Thoracic aorta endothelial cell (primary cell): Measurements from ENCODE around the gene TSGA10IP. TPM values are rescaled to one million over a fixed set of nuclear protein-coding genes. Genes with fewer than 3 reads are reported as not detected.

ENCODE experiments used
- total RNA-seq: library from RNA; depleted of rRNA; stranded (reverse); fragments of >200 nt; gene quantifications from 2 replicates; pipeline ENCODE4 v1.2.3, GENCODE V29; 2012

Gene TSGA10IP
- total RNA-seq, result not detected in 2 replicates

DNA sequence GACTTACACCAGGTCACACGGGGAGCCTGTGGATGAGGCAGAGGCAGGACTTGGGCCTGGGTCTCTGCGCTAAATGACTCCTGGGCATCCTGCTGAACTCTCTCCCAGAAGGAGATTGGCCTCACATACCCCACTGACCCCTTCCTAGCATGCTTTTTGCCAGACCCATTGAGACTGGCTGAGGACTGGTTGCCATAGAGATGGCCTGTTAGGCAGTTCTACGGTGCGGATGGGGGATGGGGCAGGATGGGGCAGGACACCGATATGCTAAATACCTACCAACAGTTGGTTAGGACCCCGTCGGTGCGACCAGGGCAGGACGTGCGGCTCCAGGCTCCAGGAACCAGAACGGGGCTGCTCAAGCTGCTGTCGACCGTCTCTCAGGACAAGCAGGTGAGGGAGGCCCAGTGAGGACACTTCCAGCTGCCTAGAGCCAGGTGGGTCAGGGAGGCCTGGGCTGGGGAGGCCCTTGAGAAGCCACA, at the start of gene TSGA10IP:
Gene TSGA10IP (plus strand): TSS at position 51 of the 482 bp plus-strand sequence. CDS start 196 bp downstream, at position 247.

DNA sequence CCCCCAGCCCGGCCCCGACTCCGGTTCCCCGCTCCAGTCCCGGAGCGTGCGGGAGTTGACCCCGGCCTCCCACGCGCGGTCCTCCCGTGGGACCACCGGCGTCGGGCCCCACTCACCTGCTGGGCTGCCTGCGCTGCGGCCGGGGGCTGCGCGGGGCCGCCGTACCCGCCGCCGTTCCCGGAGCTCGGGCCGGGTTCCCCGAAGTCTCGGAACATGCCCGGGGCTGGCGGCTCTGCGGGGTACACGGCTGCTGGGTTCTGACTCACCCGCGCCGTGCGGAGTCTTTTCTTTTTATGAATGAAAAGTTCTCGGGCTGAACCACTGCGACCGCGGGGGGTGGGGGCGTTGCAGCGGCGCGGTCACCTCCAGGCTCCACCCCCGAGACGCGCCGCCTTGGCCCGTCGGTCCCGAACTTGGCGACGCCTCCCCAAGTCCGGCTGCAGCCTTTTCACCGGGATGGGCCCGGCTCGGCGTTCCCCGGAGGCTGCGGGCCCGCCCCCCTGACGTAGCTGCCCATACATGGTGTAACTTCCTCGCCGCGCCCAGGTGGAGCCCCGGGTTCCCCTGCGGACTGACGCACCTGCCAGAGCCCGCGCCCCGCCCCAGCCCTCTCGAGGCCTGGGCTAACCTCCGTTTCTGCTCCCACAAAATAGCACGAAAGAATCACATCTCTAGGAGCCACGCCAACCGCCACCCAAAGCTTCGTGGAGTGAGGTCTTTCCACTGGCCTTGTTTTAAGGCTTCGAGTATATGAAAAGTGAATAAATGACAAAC, 45.0 kb upstream of the TSGA10IP start, which contains the start of gene FOSL1:
Gene FOSL1 (minus strand): TSS at position 264 of the 774 bp plus-strand sequence. CDS start 49 bp downstream, at position 215.

DNA sequence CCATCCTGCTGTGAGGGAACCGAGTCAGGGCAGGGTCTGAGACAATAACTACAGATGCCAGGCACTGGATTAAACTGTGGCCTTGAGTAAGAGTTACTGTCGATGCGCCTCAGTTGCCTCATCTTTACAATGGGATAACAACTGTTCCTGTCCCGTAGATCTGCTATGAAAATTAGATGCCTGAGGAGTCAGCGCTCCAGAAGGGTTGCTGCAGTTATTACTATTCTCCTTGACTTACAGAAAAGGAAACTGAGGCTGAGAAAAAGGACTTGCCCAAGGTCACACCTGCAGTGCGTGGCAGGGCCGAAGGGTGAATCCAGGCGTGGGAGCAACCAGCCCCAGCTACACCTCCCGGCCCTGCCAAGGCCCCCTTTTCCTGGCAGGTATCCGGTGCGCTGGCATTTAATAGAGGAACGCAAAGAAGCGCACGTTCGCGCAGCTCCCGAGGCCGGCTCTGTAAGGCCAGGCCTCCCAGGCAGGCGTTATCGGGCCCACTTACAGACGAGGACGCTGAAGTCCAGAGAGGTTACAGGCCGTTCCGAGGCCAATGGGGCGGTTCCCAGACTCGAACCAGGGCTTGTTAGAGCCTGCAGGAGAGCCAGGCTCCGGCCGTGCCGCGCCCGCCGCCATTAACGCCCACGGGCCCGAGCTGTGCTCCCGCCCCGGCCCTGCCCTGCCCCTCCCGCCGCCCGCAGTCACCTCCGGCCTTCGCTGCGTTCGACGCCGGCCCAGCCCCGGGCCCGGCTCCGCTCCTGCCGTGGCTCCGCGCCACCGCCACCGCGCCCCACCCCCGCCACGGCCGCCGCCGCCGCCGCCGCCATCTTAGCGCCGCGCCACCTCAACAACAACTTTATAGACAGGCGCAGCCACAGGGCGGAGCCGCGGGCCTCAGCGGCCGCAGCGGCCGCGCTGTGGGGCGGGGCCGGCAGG, 26.8 kb upstream of the TSGA10IP start, which contains the start of gene C11orf68:
Gene C11orf68 (minus strand): TSS at position 852 of the 930 bp plus-strand sequence. CDS start 31 bp downstream, at position 821.

DNA sequence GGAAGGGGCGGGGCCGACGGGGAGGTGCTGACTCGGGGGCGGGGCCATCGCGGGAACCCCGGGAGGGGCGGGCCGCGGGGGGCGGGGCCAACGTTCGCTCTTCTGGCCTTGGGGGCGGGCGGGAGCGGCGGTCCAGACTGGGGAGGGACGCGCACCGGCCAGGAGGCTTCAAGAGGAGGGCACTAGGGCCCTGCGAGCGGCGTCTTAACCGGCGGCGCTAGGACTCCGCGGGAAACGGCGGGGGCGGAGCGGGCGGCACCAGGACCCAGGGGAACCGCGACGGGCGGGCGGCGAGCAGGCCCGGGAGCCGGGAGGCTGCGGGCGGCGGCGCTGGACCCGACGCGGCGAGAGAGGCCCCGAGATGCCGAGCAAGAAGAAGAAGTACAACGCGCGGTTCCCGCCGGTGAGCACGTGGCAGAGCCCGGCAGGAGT, 26.1 kb upstream of the TSGA10IP start, which contains the start of gene DRAP1:
Gene DRAP1 (plus strand): TSS at position 286 of the 432 bp plus-strand sequence. CDS start 76 bp downstream, at position 362.

DNA sequence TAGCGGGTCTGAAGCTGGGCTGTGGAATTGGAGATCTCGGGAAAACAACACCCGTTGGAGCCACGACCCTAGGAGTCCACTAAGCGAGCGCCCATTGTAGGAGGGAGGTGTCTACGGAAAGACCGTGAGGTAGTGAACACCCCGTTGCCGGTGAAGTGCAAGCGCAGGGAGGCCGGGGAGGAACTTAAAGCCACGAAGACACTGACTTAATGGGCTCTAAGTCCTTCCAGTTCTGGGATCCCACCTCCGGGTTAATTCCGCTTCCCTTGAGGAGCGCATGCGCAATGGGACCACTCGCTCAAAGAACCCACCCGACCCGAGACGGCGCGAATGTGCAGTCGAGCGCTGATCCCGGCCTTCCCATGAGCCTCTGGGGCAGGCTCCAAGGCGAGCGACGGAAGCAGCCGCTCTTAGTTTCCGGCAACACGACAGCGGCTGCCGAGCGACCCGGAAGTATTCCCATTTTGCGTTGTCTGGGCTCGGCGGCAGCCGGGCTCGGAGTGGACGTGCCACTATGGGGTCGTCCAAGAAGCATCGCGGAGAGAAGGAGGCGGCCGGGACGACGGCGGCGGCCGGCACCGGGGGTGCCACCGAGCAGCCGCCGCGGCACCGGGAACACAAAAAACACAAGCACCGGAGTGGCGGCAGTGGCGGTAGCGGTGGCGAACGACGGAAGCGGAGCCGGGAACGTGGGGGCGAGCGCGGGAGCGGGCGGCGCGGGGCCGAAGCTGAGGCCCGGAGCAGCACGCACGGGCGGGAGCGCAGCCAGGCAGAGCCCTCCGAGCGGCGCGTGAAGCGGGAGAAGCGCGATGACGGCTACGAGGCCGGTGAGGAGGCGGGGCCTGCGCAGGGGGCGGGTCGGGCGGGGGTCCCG, 16.2 kb downstream of the TSGA10IP start, which contains the start of gene SART1:
Gene SART1 (plus strand): TSS at position 468 of the 874 bp plus-strand sequence. CDS start 47 bp downstream, at position 515.

DNA sequence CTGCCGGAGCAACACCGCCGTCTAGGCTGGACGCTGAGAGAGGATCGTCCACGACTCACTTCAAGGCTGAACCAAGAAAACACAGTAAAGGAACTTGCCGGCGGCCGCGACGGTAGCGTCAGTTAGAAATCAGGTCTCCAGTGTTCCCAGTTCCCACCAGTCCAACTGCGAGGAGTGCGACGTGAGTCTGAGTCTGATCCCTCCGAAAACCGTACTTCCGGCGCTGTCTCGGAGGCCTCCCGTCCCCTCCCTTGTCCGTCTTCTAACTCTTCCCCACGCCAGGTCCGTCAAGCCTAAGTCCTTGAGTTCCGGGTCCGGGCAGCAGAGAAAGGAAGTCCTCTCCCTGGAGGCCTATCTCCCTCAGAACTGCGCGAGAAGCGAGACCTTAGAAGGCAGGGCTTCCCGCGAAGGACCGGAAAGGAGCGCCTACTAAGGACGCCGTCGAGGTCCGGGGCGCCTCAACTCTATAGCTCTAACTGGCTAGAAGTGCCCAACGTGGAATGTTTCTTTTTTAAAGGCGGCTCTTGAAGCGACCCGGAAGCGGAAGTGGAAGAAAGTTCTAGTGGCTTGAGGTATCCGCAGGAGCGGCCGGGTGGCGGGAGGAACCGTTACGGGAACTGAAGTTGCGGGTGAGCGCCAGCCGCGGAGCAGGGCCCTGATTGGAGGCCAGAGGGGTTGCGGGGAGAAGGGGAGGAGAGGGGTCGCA, 56.8 kb downstream of the TSGA10IP start, which contains the start of the genes BANF1 and EIF1AD:
Gene BANF1 (plus strand): TSS at position 562 of the 706 bp plus-strand sequence. CDS start 748 bp downstream, outside the sequence.
Gene EIF1AD (minus strand): TSS at position 216 of the 706 bp plus-strand sequence. CDS start 1,768 bp downstream, outside the sequence.

Other genes with a start within 250 kb of the TSGA10IP start
- 28.1 and 31.3 TPM in 2 replicates for gene KAT5, start 233.2 kb upstream of the TSGA10IP start, total RNA-seq
- gene RNASEH2C, start 224.7 kb upstream of the TSGA10IP start, total RNA-seq, result 46.4 and 60.7 TPM in 2 replicates
- gene AP5B1, start 164.5 kb upstream of the TSGA10IP start, total RNA-seq, result 12.8 and 17.4 TPM in 2 replicates
- gene OVOL1, start 158.4 kb upstream of the TSGA10IP start, total RNA-seq, result not detected in 2 replicates
- gene SNX32, start 111.5 kb upstream of the TSGA10IP start, total RNA-seq, result 0.13 and 0.86 TPM in 2 replicates
- gene CFL1, start 87.3 kb upstream of the TSGA10IP start, total RNA-seq, result 1,176 and 1,575 TPM in 2 replicates
- 46.9 and 49.3 TPM in 2 replicates for gene MUS81, start 85.0 kb upstream of the TSGA10IP start, total RNA-seq
- 18.9 and 22.0 TPM in 2 replicates for gene EFEMP2, start 72.7 kb upstream of the TSGA10IP start, total RNA-seq
- not detected in 2 replicates for gene CTSW, start 65.6 kb upstream of the TSGA10IP start, total RNA-seq
- gene FIBP, start 57.0 kb upstream of the TSGA10IP start, total RNA-seq, result 94.0 and 128 TPM in 2 replicates
- gene CCDC85B, start 54.8 kb upstream of the TSGA10IP start, total RNA-seq, result 78.2 and 108 TPM in 2 replicates
- 41.6 and 48.9 TPM in 2 replicates for gene FOSL1, start 45.1 kb upstream of the TSGA10IP start, total RNA-seq
- gene C11orf68, start 26.4 kb upstream of the TSGA10IP start, total RNA-seq, result 14.4 and 17.0 TPM in 2 replicates
- gene DRAP1, start 26.1 kb upstream of the TSGA10IP start, total RNA-seq, result 74.0 and 108 TPM in 2 replicates
- 30.9 and 35.9 TPM in 2 replicates for gene SART1, start 16.3 kb downstream of the TSGA10IP start, total RNA-seq
- 32.0 and 33.5 TPM in 2 replicates for gene EIF1AD, start 56.7 kb downstream of the TSGA10IP start, total RNA-seq
- gene BANF1, start 57.0 kb downstream of the TSGA10IP start, total RNA-seq, result 51.8 and 60.2 TPM in 2 replicates
- gene CST6, start 66.5 kb downstream of the TSGA10IP start, total RNA-seq, result 0.22 and 0.53 TPM in 2 replicates
- gene CATSPER1, start 81.0 kb downstream of the TSGA10IP start, total RNA-seq, result not detected in 2 replicates
- 0.36 TPM in 1 of 2 replicates, not detected in the other for gene GAL3ST3, start 103.7 kb downstream of the TSGA10IP start, total RNA-seq
- gene SF3B2, start 106.9 kb downstream of the TSGA10IP start, total RNA-seq, result 175 and 176 TPM in 2 replicates
- gene PACS1, start 124.8 kb downstream of the TSGA10IP start, total RNA-seq, result 28.9 and 35.1 TPM in 2 replicates